Measurements from ENCODE around the gene PRKG1.

DNA sequence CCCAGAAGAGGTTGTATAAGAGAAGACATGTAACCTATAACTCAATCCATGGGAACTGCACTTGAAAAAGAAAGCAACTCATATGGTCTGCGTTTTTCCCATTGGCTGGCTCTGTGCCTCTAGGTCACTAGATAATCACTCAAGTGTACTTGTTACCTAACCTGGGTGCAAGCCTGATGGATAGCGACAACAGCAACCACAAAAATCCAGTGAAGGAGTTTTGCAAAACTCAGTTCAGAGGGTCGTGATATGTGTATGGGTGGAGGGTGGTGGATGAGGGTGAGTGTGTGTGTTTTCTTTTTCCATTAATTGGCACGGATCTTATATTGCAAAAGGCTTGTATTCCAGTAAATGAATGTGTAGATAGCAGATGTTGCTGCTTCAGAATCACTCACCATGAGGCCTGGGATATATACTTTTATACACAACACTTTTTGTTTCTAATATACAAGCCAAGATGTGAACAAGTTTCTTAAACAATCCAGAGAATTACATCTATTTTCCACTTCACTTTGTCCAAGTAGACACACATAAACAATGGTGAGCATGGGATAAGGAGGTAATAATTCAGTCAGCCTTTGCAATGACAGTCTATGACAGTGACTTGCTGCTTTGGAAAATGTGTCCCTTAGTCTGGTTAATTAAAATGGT lies 952.9 kb downstream of the PRKG1 start:
- TF ChIP-seq CTCF (IDR thresholded peaks at IDR 0.05) (no peak), POLR2A (IDR thresholded peaks at IDR 0.05) (no peak)
